Measurements from ENCODE around the gene EMSY.

The EMSY gene

GRCh38 chr11:76566811-76567210, 122.0 kb downstream of the EMSY start:
- no peak overlapping the region for H3K4me3 ChIP-seq (ENCODE audit: insufficient read depth, low read length, poor library complexity, severe bottlenecking)
- H3K4me2 ChIP-seq (ENCODE audit: low read depth, low read length, poor library complexity, severe bottlenecking): no peak overlapping the region

GRCh38 chr11:76567261-76567660, 122.4 kb downstream of the EMSY start:
- TF ChIP-seq, protein P1, sequence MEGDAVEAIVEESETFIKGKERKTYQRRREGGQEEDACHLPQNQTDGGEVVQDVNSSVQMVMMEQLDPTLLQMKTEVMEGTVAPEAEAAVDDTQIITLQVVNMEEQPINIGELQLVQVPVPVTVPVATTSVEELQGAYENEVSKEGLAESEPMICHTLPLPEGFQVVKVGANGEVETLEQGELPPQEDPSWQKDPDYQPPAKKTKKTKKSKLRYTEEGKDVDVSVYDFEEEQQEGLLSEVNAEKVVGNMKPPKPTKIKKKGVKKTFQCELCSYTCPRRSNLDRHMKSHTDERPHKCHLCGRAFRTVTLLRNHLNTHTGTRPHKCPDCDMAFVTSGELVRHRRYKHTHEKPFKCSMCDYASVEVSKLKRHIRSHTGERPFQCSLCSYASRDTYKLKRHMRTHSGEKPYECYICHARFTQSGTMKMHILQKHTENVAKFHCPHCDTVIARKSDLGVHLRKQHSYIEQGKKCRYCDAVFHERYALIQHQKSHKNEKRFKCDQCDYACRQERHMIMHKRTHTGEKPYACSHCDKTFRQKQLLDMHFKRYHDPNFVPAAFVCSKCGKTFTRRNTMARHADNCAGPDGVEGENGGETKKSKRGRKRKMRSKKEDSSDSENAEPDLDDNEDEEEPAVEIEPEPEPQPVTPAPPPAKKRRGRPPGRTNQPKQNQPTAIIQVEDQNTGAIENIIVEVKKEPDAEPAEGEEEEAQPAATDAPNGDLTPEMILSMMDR (IDR thresholded peaks at IDR 0.05; ENCODE audit: insufficient read depth, low read length, poor library complexity, severe bottlenecking): no peak
- TF ChIP-seq EZH2phosphoT487 (conservative IDR thresholded peaks at IDR 0.05; ENCODE audit: low read length): no peak
- H2AFZ ChIP-seq (ENCODE audit: low read depth, low read length, severe bottlenecking): no peak overlapping the region
- no peak overlapping the region for H3K27ac ChIP-seq (ENCODE audit: low read depth, low read length)
- no peaks in the 10 kb centered on the region for H3K9me3 ChIP-seq (ENCODE audit: insufficient read depth, low read length)
- H3K9me2 ChIP-seq (replicated peaks; ENCODE audit: insufficient read depth, low read length): no peaks in the 10 kb centered on the region
- no peaks in the 10 kb centered on the region for H3K79me2 ChIP-seq (ENCODE audit: insufficient read depth, low read length)
- no peak overlapping the region for H3K4me2 ChIP-seq (ENCODE audit: low read depth, low read length, poor library complexity, severe bottlenecking)
- H4K20me1 ChIP-seq (ENCODE audit: low read depth, low read length): no peaks in the 10 kb centered on the region
- no peak overlapping the region for H3K4me3 ChIP-seq (ENCODE audit: insufficient read depth, low read length, poor library complexity, severe bottlenecking)
- H3K9ac ChIP-seq (ENCODE audit: low read length): no peak overlapping the region
- no peaks in the 10 kb centered on the region for H3F3A ChIP-seq (ENCODE audit: insufficient read depth)
- no peaks in the 10 kb centered on the region for H3K36me3 ChIP-seq (ENCODE audit: low read length)
- no peaks in the 10 kb centered on the region; the same call in 1 of the 2 replicates for H3K27me3 ChIP-seq (ENCODE audit: low read length)

More at GRCh38 chr11:76566811-76567210, 122.0 kb downstream of the EMSY start:
- Histone ChIP-seq H4K20me1 (ENCODE audit: low read depth, low read length) (no peaks in the 10 kb centered on the region), H3K27me3 (ENCODE audit: low read length) (no peaks in the 10 kb centered on the region; the same call in 1 of the 2 replicates), H3K9me3 (ENCODE audit: insufficient read depth, low read length) (no peaks in the 10 kb centered on the region), H3K79me2 (ENCODE audit: insufficient read depth, low read length) (no peaks in the 10 kb centered on the region), H3K27ac (ENCODE audit: low read depth, low read length) (no peak overlapping the region), H3K9ac (ENCODE audit: low read length) (no peak overlapping the region), H3K36me3 (ENCODE audit: low read length) (no peaks in the 10 kb centered on the region), H2AFZ (ENCODE audit: low read depth, low read length, severe bottlenecking) (no peak overlapping the region), H3K9me2 (replicated peaks; ENCODE audit: insufficient read depth, low read length) (no peaks in the 10 kb centered on the region), H3F3A (ENCODE audit: insufficient read depth) (no peaks in the 10 kb centered on the region)
- no peak for TF ChIP-seq EZH2phosphoT487 (conservative IDR thresholded peaks at IDR 0.05; ENCODE audit: low read length)
- TF ChIP-seq, protein P1 (IDR thresholded peaks at IDR 0.05; ENCODE audit: insufficient read depth, low read length, poor library complexity, severe bottlenecking): no peak

GRCh38 chr11:76568139-76568538, 123.3 kb downstream of the EMSY start:
- Histone ChIP-seq H3K9ac (ENCODE audit: low read length) (no peak overlapping the region), H3K9me2 (replicated peaks; ENCODE audit: insufficient read depth, low read length) (no peaks in the 10 kb centered on the region), H3F3A (ENCODE audit: insufficient read depth) (no peaks in the 10 kb centered on the region), H3K79me2 (ENCODE audit: insufficient read depth, low read length) (no peaks in the 10 kb centered on the region), H3K4me2 (ENCODE audit: low read depth, low read length, poor library complexity, severe bottlenecking) (no peak overlapping the region), H2AFZ (ENCODE audit: low read depth, low read length, severe bottlenecking) (no peak overlapping the region), H3K27ac (ENCODE audit: low read depth, low read length) (no peak overlapping the region), H3K36me3 (ENCODE audit: low read length) (no peaks in the 10 kb centered on the region), H3K4me3 (ENCODE audit: insufficient read depth, low read length, poor library complexity, severe bottlenecking) (no peak overlapping the region), H3K27me3 (ENCODE audit: low read length) (no peaks in the 10 kb centered on the region; the same call in 1 of the 2 replicates), H4K20me1 (ENCODE audit: low read depth, low read length) (no peaks in the 10 kb centered on the region), H3K9me3 (ENCODE audit: insufficient read depth, low read length) (no peaks in the 10 kb centered on the region)
- TF ChIP-seq EZH2phosphoT487 (conservative IDR thresholded peaks at IDR 0.05; ENCODE audit: low read length): no peak
- TF ChIP-seq, protein P1 (IDR thresholded peaks at IDR 0.05; ENCODE audit: insufficient read depth, low read length, poor library complexity, severe bottlenecking): no peak

Measured in SU-DHL-6 (cell line).